ENCODE measurements around the gene CEP104. TPM values are rescaled to one million over a fixed set of nuclear protein-coding genes. Genes with fewer than 3 reads are reported as not detected.

Gene CEP104
- total RNA-seq, 1 donor from 2014 or later: 35.1 TPM

GRCh38 chr1:3904843-3905185 lies 47.8 kb upstream of the CEP104 start:
- Mint-ChIP-seq H3K4me1 (ENCODE audit: unreplicated experiment) (peaks cover 2% of the 10 kb centered on the region), H3K4me3 (ENCODE audit: unreplicated experiment) (no peak overlapping the region), H3K9me3 (ENCODE audit: unreplicated experiment) (no peaks in the 10 kb centered on the region), H3K27ac (ENCODE audit: unreplicated experiment) (no peak overlapping the region), H3K36me3 (ENCODE audit: unreplicated experiment) (no peaks in the 10 kb centered on the region), H3K27me3 (ENCODE audit: unreplicated experiment) (no peaks in the 10 kb centered on the region)
- DNase-seq (ENCODE audit: extremely low spot score, unreplicated experiment): no peak
- TF ChIP-seq, protein P1, sequence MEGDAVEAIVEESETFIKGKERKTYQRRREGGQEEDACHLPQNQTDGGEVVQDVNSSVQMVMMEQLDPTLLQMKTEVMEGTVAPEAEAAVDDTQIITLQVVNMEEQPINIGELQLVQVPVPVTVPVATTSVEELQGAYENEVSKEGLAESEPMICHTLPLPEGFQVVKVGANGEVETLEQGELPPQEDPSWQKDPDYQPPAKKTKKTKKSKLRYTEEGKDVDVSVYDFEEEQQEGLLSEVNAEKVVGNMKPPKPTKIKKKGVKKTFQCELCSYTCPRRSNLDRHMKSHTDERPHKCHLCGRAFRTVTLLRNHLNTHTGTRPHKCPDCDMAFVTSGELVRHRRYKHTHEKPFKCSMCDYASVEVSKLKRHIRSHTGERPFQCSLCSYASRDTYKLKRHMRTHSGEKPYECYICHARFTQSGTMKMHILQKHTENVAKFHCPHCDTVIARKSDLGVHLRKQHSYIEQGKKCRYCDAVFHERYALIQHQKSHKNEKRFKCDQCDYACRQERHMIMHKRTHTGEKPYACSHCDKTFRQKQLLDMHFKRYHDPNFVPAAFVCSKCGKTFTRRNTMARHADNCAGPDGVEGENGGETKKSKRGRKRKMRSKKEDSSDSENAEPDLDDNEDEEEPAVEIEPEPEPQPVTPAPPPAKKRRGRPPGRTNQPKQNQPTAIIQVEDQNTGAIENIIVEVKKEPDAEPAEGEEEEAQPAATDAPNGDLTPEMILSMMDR (IDR thresholded peaks at IDR 0.05): no peak

DNA sequence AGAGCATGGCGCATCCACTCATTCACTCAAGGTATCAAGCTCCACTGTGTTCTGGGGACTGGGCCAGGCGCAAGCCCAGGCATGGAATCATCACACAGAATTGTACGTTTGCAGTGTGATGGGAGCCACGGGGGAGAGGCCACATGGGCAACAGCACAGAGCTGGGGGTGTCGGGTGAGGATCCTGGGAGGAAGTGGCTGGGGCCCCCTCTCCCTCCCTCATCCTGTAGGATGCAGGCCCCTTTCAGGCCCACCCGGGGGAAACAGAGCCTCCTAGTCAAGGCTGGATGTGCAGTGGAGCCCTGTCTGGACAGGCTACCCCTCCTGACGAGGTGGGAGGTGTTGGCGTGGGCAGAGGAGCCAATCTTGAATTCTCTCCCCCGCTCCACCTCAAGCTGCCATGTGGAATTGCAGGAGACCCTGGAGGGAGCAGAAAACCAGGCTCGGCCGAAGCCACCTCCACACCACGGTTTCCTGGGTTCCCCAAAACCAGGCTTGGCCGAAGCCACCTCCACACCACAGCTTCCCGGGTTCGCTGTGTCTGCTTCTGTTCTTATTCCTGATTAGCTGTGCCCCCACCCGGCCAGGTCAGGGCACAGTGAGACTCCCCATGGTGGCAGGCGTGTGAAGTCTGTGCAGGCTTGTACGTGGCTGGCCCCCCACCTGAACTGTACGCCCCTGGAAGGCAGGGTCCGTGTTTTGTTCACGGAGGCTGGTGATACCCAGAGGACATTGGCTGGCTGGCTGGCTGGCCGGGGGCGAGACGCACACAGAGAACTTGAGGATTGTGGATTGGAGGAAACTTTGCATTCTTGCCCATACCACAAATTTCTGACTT lies 47.2 kb upstream of the CEP104 start:
- no peak overlapping the region for H3K4me3 Mint-ChIP-seq (ENCODE audit: unreplicated experiment)
- H3K27ac Mint-ChIP-seq (ENCODE audit: unreplicated experiment): no peak overlapping the region
- DNase-seq (ENCODE audit: extremely low spot score, unreplicated experiment): no peak
- TF ChIP-seq, protein P1 (IDR thresholded peaks at IDR 0.05): no peak
- H3K36me3 Mint-ChIP-seq (ENCODE audit: unreplicated experiment): no peaks in the 10 kb centered on the region
- H3K27me3 Mint-ChIP-seq (ENCODE audit: unreplicated experiment): no peaks in the 10 kb centered on the region
- peaks cover 4% of the 10 kb centered on the region for H3K4me1 Mint-ChIP-seq (ENCODE audit: unreplicated experiment)
- H3K9me3 Mint-ChIP-seq (ENCODE audit: unreplicated experiment): no peaks in the 10 kb centered on the region

- TF ChIP-seq, protein P1 (IDR thresholded peaks at IDR 0.05): no peak
- Mint-ChIP-seq H3K27ac (ENCODE audit: unreplicated experiment) (no peak overlapping the region), H3K9me3 (ENCODE audit: unreplicated experiment) (peaks cover 5% of the 10 kb centered on the region), H3K36me3 (ENCODE audit: unreplicated experiment) (peaks cover 3% of the 10 kb centered on the region), H3K4me1 (ENCODE audit: unreplicated experiment) (peaks cover 12% of the 10 kb centered on the region), H3K4me3 (ENCODE audit: unreplicated experiment) (no peak overlapping the region), H3K27me3 (ENCODE audit: unreplicated experiment) (no peaks in the 10 kb centered on the region)
- DNase-seq (ENCODE audit: extremely low spot score, unreplicated experiment): no peak
Observed at GRCh38 chr1:3903141-3904005, 46.4 kb upstream of the CEP104 start.

GRCh38 chr1:3902571-3903091 lies 45.6 kb upstream of the CEP104 start:
- no peak overlapping the region for H3K4me3 Mint-ChIP-seq (ENCODE audit: unreplicated experiment)
- peaks cover 5% of the 10 kb centered on the region for H3K9me3 Mint-ChIP-seq (ENCODE audit: unreplicated experiment)
- H3K27ac Mint-ChIP-seq (ENCODE audit: unreplicated experiment): no peak overlapping the region
- peaks cover 4% of the 10 kb centered on the region for H3K36me3 Mint-ChIP-seq (ENCODE audit: unreplicated experiment)
- no peaks in the 10 kb centered on the region for H3K27me3 Mint-ChIP-seq (ENCODE audit: unreplicated experiment)
- no peak for DNase-seq (ENCODE audit: extremely low spot score, unreplicated experiment)
- peaks cover 14% of the 10 kb centered on the region for H3K4me1 Mint-ChIP-seq (ENCODE audit: unreplicated experiment)
- TF ChIP-seq, protein P1 (IDR thresholded peaks at IDR 0.05): no peak

DNA sequence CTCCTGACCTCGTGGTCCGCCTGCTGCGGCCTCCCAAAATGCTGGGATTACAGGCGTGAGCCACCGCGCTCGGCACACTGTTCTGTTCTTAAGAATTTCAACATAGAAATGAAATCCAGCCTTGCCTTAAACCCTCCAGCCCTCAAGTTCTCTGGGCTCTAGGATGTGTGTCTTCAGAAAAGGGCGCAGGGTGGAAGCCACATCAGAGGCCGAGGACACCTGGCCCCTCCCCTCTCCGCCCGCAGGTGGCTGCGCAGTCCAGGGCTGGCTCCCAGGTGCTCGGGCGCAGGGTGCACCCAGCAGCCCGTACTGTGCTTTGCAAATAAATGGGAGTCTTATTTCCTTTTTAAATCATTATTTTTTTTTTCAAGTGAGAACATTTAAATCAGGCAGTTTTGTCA lies 45.1 kb upstream of the CEP104 start:
- DNase-seq (ENCODE audit: extremely low spot score, unreplicated experiment): no peak
- TF ChIP-seq, protein P1 (IDR thresholded peaks at IDR 0.05): no peak
- Mint-ChIP-seq H3K9me3 (ENCODE audit: unreplicated experiment) (peaks cover 5% of the 10 kb centered on the region), H3K27ac (ENCODE audit: unreplicated experiment) (peak overlapping the region; percentile 10), H3K36me3 (ENCODE audit: unreplicated experiment) (peaks cover 6% of the 10 kb centered on the region), H3K4me3 (ENCODE audit: unreplicated experiment) (peak overlapping the region; percentile 48), H3K4me1 (ENCODE audit: unreplicated experiment) (peaks cover 17% of the 10 kb centered on the region), H3K27me3 (ENCODE audit: unreplicated experiment) (no peaks in the 10 kb centered on the region)

All from osteocyte (in vitro differentiated cells).